ENCODE results near the gene NECTIN4.

Gene NECTIN4

GRCh38 chr1:161021970-161022353, 67.4 kb downstream of the NECTIN4 start:
- no peak for DNase-seq (ENCODE audit: low read depth)

DNA sequence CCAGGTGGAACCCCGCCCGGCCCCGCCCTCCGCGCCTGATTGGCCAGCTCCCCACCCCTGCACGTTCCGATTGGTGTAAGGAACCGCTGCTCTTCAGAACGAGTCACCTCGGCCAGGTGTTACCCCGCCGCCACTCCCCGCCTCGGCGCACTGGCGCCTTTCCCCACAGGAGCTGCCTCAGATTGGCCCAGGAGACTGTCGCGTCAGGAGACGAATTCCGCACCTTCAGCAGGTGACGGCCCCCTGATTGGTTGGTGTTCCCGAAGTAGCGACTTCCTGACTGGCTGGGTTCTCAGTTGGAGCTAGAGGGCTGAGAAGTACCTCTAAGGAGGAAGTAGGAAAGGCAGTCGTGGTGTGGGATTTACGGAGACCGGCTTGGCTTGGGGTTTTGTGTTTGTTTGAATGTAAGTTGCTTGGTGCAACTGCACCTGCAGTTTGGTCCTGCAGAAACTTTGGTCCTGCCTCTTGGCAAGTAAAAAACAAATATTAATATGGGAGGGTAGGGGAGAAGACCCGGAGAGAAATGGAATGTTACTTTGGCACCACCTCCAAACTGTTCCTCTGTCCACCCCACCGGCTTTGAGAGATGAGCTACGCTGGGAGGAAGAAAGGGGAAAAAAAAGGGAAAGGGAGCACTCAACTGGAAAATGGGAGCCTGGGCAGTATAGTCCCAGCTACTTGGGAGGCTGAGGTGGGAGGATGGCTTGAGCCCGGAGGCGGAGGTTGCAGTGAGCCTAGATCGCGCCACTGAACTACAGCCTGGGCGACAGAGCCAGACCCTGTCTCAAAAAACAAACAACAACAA, 68.0 kb downstream of the NECTIN4 start:
- peak; percentile 68 for DNase-seq (ENCODE audit: low read depth)
